Vagina (tissue), 2 donors: Measurements from ENCODE around the gene TRIM7. TPM values are rescaled to one million over a fixed set of nuclear protein-coding genes. Genes with fewer than 3 reads are reported as not detected.
A peak's percentile ranks its signal among the peaks of the same experiment; 100 is the strongest.

Source experiments
- DNase-seq, 2 donors: peaks; one replicate each; pipeline ENCODE4 v3.0.0-alpha.2; 2017; ENCODE audit errors: extremely low spot score in 2 of 2
- H3K27ac ChIP-seq: fragments of 200-600 bp; sonication (generic); one replicate; pipeline ENCODE4 v1.5.1; 2019
- H3K27me3 ChIP-seq: fragments of 200-600 bp; sonication (generic); one replicate; pipeline ENCODE4 v1.5.1; 2019
- H3K36me3 ChIP-seq, 2 donors: fragments of 200-600 bp; sonication (generic); one replicate each; pipeline ENCODE4 v1.5.1; 2017 to 2019
- H3K4me1 ChIP-seq: fragments of 200-600 bp; sonication (generic); one replicate; pipeline ENCODE4 v1.5.1; 2019
- H3K4me3 ChIP-seq, 2 donors: fragments of 200-600 bp; sonication (generic); 1 replicate in 1 of 2; 2 replicates in 1 of 2; pipeline ENCODE4 v1.5.1; 2016 to 2019
- H3K9me3 ChIP-seq: fragments of 200-600 bp; sonication (generic); one replicate; pipeline ENCODE4 v1.5.1; 2019
- POLR2A ChIP-seq, 2 donors: fragments of 450-650 bp; IDR thresholded peaks; one replicate each; pipeline ENCODE4 v1.6.1; 2017; ENCODE audit warnings: antibody characterized with exemption in 2 of 2, mild to moderate bottlenecking in 2 of 2, moderate library complexity in 2 of 2
- POLR2AphosphoS5 ChIP-seq, 2 donors: sonication (generic); formaldehyde crosslinking; IDR thresholded peaks; one replicate each; pipeline ENCODE4 v1.9.0; 2017; ENCODE audit warnings: antibody characterized with exemption in 2 of 2, mild to moderate bottlenecking in 2 of 2, low read depth in 1 of 2; ENCODE audit not compliant: insufficient read depth in 1 of 2
- intact Hi-C: fragments of 100-400 bp; cut with DNase I; formaldehyde crosslinking; loops from one replicate; pipeline ENCODE4 v1.15.1; 2023
- total RNA-seq: library from RNA; depleted of rRNA; stranded (reverse); fragments of >200 nt; gene quantifications from one replicate; pipeline ENCODE4 v1.2.3, GENCODE V29; 2016
- TF ChIP-seq, protein P1 (sequence below), 3 experiments: fragments of 450-650 bp in 2 of 3; fragments of 200-600 bp in 1 of 3; sonication (generic) in 1 of 3; IDR thresholded peaks; one replicate each; pipeline ENCODE4 v1.5.1; 2017 to 2019; ENCODE audit warnings: antibody characterized with exemption in 3 of 3, mild to moderate bottlenecking in 2 of 3, moderate library complexity in 2 of 3

The TRIM7 gene
- total RNA-seq, 1 donor from 2014 or later, result 21.6 TPM

GRCh38 chr5:181194489-181195248 is 10.3 kb downstream of the TRIM7 start:
- Histone ChIP-seq H3K9me3 (no peaks in the 10 kb centered on the region), H3K4me3 (no peak overlapping the region)
- intact Hi-C loops, result loop anchor here (10.0 kb wide), 1 partner anchor 390 kb away; the partner anchor contains the start of gene MGAT1

GRCh38 chr5:181193656-181194055 is 11.3 kb downstream of the TRIM7 start:
- Histone ChIP-seq H3K4me3 (no peak overlapping the region), H3K4me1 (peaks cover 10% of the 10 kb centered on the region), H3K9me3 (no peaks in the 10 kb centered on the region), H3K27ac (no peak overlapping the region), H3K27me3 (no peaks in the 10 kb centered on the region), H3K36me3 (no peaks in the 10 kb centered on the region)
- TF ChIP-seq POLR2AphosphoS5 (IDR thresholded peaks at IDR 0.05; ENCODE audit: insufficient read depth in 1 of 2, low read depth in 1 of 2) (no peak), POLR2A (IDR thresholded peaks at IDR 0.05) (no peak)
- TF ChIP-seq, protein P1, sequence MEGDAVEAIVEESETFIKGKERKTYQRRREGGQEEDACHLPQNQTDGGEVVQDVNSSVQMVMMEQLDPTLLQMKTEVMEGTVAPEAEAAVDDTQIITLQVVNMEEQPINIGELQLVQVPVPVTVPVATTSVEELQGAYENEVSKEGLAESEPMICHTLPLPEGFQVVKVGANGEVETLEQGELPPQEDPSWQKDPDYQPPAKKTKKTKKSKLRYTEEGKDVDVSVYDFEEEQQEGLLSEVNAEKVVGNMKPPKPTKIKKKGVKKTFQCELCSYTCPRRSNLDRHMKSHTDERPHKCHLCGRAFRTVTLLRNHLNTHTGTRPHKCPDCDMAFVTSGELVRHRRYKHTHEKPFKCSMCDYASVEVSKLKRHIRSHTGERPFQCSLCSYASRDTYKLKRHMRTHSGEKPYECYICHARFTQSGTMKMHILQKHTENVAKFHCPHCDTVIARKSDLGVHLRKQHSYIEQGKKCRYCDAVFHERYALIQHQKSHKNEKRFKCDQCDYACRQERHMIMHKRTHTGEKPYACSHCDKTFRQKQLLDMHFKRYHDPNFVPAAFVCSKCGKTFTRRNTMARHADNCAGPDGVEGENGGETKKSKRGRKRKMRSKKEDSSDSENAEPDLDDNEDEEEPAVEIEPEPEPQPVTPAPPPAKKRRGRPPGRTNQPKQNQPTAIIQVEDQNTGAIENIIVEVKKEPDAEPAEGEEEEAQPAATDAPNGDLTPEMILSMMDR (IDR thresholded peaks at IDR 0.05), result no peak
- DNase-seq, result no peak
- intact Hi-C loops, result loop anchor here (10.0 kb wide), 1 partner anchor 389 kb away; the partner anchor contains the start of gene MGAT1

More at GRCh38 chr5:181194489-181195248, 10.3 kb downstream of the TRIM7 start:
- Histone ChIP-seq H3K4me1 (peaks cover 10% of the 10 kb centered on the region), H3K36me3 (no peaks in the 10 kb centered on the region), H3K27ac (no peak overlapping the region), H3K27me3 (no peaks in the 10 kb centered on the region)
- TF ChIP-seq POLR2AphosphoS5 (IDR thresholded peaks at IDR 0.05; ENCODE audit: insufficient read depth in 1 of 2, low read depth in 1 of 2) (no peak), POLR2A (IDR thresholded peaks at IDR 0.05) (no peak)
- TF ChIP-seq, protein P1 (IDR thresholded peaks at IDR 0.05), result no peak
- no peak for DNase-seq

DNA sequence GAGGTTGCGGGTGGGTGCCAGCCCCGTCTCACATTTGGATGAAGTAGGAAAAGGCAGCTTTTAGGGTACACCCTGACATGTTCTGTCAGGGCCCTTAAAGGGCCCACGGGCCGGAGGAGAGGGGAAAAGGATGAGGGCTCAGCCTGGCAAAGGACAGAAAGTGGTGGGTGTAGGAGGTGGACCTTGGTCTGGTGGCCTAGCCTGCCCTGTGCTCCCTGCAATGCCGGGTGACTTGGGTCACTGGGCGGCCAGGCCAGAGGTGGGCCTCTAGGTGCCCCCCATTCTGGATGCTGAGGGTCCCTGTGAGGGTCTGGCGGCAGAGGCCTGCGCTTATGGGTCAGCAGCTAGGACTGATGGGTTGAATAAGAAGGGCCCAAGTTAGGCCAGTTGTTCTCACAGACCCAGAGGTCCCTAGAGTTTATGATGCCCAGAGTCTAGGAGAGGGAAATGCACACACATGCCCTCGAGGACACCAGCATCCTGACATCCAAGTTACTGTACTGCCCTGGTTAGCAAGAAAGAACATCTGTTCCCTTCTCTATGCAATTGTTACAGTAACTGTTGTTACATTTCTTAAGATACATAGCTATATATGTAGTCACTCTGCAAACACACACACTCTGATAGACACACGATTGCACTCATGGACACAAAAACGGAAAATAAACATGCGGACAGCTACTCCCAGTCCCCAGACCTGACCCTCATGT is 12.5 kb downstream of the TRIM7 start:
- TF ChIP-seq POLR2A (IDR thresholded peaks at IDR 0.05) (no peak), POLR2AphosphoS5 (IDR thresholded peaks at IDR 0.05; ENCODE audit: insufficient read depth in 1 of 2, low read depth in 1 of 2) (no peak)
- TF ChIP-seq, protein P1 (IDR thresholded peaks at IDR 0.05), result no peak
- Histone ChIP-seq H3K36me3 (no peaks in the 10 kb centered on the region), H3K4me3 (peak overlapping the region; percentile 83 to 86), H3K27me3 (no peaks in the 10 kb centered on the region), H3K4me1 (peaks cover 21% of the 10 kb centered on the region), H3K9me3 (no peaks in the 10 kb centered on the region), H3K27ac (peak overlapping the region; percentile 93)
- intact Hi-C loops, result loop anchor here (10.0 kb wide), 1 partner anchor 388 kb away; the partner anchor contains the start of gene MGAT1
- DNase-seq, result no peak

DNA sequence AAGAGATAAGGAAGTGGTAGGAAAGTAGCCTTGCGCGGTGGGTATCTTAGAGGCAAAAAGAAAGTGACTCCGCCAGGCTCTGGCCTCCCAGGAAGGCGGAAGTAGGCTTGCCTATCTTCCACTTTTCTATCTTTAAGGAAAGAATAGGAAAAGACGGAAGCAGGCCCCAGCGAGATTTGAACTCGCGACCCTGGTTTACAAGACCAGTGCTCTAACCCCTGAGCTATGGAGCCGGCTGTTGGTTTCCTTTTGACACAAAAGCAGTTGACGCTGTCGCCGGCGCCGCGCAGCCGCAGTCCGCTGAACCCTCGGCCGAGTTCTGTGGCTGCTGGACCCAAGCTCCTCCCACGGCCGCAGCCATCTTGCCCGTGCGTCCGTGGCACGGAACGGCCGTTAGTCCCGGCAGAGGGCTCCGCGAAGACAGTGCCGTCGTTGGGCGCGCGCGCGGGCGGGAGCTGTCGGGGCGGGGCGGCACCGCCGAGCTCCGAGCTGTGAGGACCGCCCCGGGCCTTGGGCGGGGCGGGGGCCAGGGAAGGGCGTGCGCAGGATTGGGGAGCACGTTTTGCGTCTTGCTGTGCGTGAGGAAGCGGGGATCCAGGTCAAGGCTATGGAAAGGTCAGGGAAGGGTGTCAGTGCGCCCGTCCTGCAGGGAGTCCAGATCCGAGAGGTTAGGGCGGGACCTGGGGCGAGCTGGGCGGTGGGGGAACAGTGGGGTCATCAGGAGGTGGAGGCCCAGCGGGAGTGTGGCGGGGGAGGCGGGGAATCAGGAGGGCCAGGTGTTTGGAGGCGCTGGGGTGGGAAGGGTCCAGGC is 13.3 kb downstream of the TRIM7 start:
- H3K9me3 ChIP-seq, result no peaks in the 10 kb centered on the region
- peak in 1 of 2 donors; percentile 62 for TF ChIP-seq POLR2A (IDR thresholded peaks at IDR 0.05)
- TF ChIP-seq, protein P1 (IDR thresholded peaks at IDR 0.05), result no peak
- TF ChIP-seq POLR2AphosphoS5 (IDR thresholded peaks at IDR 0.05; ENCODE audit: insufficient read depth in 1 of 2, low read depth in 1 of 2), result peak; percentile 80 to 88
- peak overlapping the region; percentile 93 for H3K27ac ChIP-seq
- no peaks in the 10 kb centered on the region for H3K36me3 ChIP-seq
- peak overlapping the region; percentile 83 to 86 for H3K4me3 ChIP-seq
- no peaks in the 10 kb centered on the region for H3K27me3 ChIP-seq
- peaks cover 21% of the 10 kb centered on the region for H3K4me1 ChIP-seq
- peak in 1 of 2 donors; percentile 99 for DNase-seq
- intact Hi-C loops, result loop anchor here (1.0 to 10.0 kb wide), 2 partner anchors 31 to 387 kb away; partner anchors contain the start of gene MGAT1
